Spleen (tissue), 7 donors: ENCODE data around the gene FOXO6.

Experiments
- CTCF ChIP-seq, 11 experiments: fragments of 200-600 bp in 7 of 11; fragments of 450-650 bp in 4 of 11; sonication (generic) in 4 of 11; IDR thresholded peaks in 8 of 11; conservative IDR thresholded peaks in 3 of 11; 1 replicate in 7 of 11; 2 replicates in 4 of 11; pipeline versions ENCODE4 v1.4.0 to v1.8.0; 2016 to 2021; ENCODE audit warnings: antibody characterized with exemption in 11 of 11, inconsistent platforms in 4 of 11, mild to moderate bottlenecking in 1 of 11
- POLR2AphosphoS5 ChIP-seq, 3 donors: sonication (generic); formaldehyde crosslinking; IDR thresholded peaks; one replicate each; pipeline ENCODE4 v1.5.1; 2017; ENCODE audit warnings: antibody characterized with exemption in 3 of 3
- donor health status: DM: no; HTN: no; CAD: no; lungs with moderate emphysema.
- donor health status: DM: no; HTN: no; CAD: no.
- donor health status: DM: no; HTN: no; CAD: no.

- no peak for TF ChIP-seq POLR2AphosphoS5 (IDR thresholded peaks at IDR 0.05)
- TF ChIP-seq CTCF (IDR thresholded peaks at IDR 0.05 in 8 of 11, conservative IDR thresholded peaks at IDR 0.05 in 3 of 11): no peak
Measured at GRCh38 chr1:41355761-41356160, 5.5 kb upstream of the FOXO6 start.
